ENCODE results near the gene SCAP.

SCAP gene

DNA sequence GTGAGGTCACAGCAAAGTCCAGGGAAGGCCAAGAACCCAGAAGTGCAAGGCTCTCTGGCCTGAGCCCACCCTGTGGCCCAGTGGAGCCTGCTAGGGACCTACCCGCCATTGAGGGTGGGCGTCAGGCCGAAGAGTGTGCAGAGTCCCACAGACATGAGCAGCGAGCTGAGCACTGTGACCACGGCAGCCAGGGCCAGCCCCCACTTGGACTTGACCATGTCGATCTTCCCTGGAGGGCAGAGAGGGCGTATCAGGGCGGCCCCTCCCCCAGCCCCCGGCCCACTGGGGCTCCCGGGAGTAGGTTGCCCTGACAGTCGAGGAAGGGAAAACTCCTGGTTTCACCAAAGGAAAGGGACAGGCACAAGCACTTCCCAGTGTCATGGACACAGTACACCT lies 50.4 kb downstream of the SCAP start:
- H3K9me3 ChIP-seq (ENCODE audit: low read depth, low read length) = no peaks in the 10 kb centered on the region
- no peak overlapping the region for H3K9ac ChIP-seq (ENCODE audit: insufficient read length)
- TF ChIP-seq EZH2 (IDR thresholded peaks at IDR 0.05) (no peak), POLR2AphosphoS5 (IDR thresholded peaks at IDR 0.05; ENCODE audit: borderline replicate concordance, low read depth, low read length) (no peak), FOXP2 (optimal IDR thresholded peaks at IDR 0.05; ENCODE audit: control extremely low read depth, extremely low read length, insufficient read depth) (no peak)
- H3K4me3 ChIP-seq = no peak overlapping the region
- no peak for DNase-seq (ENCODE audit: low read depth, low spot score)
- no peaks in the 10 kb centered on the region; the same call in 1 of the 2 replicates for H3K36me3 ChIP-seq (ENCODE audit: insufficient read depth, low read length)
- H3K27ac ChIP-seq = no peak overlapping the region

GRCh38 chr3:47424434-47425382 lies 51.0 kb downstream of the SCAP start:
- TF ChIP-seq POLR2AphosphoS5 (IDR thresholded peaks at IDR 0.05; ENCODE audit: borderline replicate concordance, low read depth, low read length) = no peak
- TF ChIP-seq EZH2 (IDR thresholded peaks at IDR 0.05) = no peak
- TF ChIP-seq FOXP2 (optimal IDR thresholded peaks at IDR 0.05; ENCODE audit: control extremely low read depth, extremely low read length, insufficient read depth) = no peak
- no peak overlapping the region for H3K27ac ChIP-seq
- no peaks in the 10 kb centered on the region for H3K9me3 ChIP-seq (ENCODE audit: low read depth, low read length)
- no peak for DNase-seq (ENCODE audit: low read depth, low spot score)
- no peak overlapping the region for H3K4me3 ChIP-seq
- no peak overlapping the region for H3K9ac ChIP-seq (ENCODE audit: insufficient read length)
- H3K36me3 ChIP-seq (ENCODE audit: insufficient read depth, low read length) = no peaks in the 10 kb centered on the region; the same call in 1 of the 2 replicates

GRCh38 chr3:47423548-47424145 lies 52.1 kb downstream of the SCAP start:
- H3K36me3 ChIP-seq (ENCODE audit: insufficient read depth, low read length) = no peaks in the 10 kb centered on the region; the same call in 1 of the 2 replicates
- H3K27ac ChIP-seq = no peak overlapping the region

GRCh38 chr3:47422743-47423142 lies 53.0 kb downstream of the SCAP start:
- Histone ChIP-seq H3K27ac (no peak overlapping the region), H3K9ac (ENCODE audit: insufficient read length) (no peak overlapping the region), H3K9me3 (ENCODE audit: low read depth, low read length) (no peaks in the 10 kb centered on the region), H3K36me3 (ENCODE audit: insufficient read depth, low read length) (no peaks in the 10 kb centered on the region; the same call in 1 of the 2 replicates), H3K4me3 (no peak overlapping the region)
- no peak for TF ChIP-seq POLR2AphosphoS5 (IDR thresholded peaks at IDR 0.05; ENCODE audit: borderline replicate concordance, low read depth, low read length)
- TF ChIP-seq FOXP2 (optimal IDR thresholded peaks at IDR 0.05; ENCODE audit: control extremely low read depth, extremely low read length, insufficient read depth) = no peak
- TF ChIP-seq EZH2 (IDR thresholded peaks at IDR 0.05) = no peak
- DNase-seq (ENCODE audit: low read depth, low spot score) = no peak

More at GRCh38 chr3:47423548-47424145, 52.1 kb downstream of the SCAP start:
- TF ChIP-seq EZH2 (IDR thresholded peaks at IDR 0.05) (no peak), POLR2AphosphoS5 (IDR thresholded peaks at IDR 0.05; ENCODE audit: borderline replicate concordance, low read depth, low read length) (no peak), FOXP2 (optimal IDR thresholded peaks at IDR 0.05; ENCODE audit: control extremely low read depth, extremely low read length, insufficient read depth) (no peak)
- Histone ChIP-seq H3K9me3 (ENCODE audit: low read depth, low read length) (no peaks in the 10 kb centered on the region), H3K9ac (ENCODE audit: insufficient read length) (no peak overlapping the region), H3K4me3 (no peak overlapping the region)
- no peak for DNase-seq (ENCODE audit: low read depth, low spot score)

- DNase-seq (ENCODE audit: low read depth, low spot score) = no peak
Measured at GRCh38 chr3:47421741-47422649, 53.7 kb downstream of the SCAP start.

DNA sequence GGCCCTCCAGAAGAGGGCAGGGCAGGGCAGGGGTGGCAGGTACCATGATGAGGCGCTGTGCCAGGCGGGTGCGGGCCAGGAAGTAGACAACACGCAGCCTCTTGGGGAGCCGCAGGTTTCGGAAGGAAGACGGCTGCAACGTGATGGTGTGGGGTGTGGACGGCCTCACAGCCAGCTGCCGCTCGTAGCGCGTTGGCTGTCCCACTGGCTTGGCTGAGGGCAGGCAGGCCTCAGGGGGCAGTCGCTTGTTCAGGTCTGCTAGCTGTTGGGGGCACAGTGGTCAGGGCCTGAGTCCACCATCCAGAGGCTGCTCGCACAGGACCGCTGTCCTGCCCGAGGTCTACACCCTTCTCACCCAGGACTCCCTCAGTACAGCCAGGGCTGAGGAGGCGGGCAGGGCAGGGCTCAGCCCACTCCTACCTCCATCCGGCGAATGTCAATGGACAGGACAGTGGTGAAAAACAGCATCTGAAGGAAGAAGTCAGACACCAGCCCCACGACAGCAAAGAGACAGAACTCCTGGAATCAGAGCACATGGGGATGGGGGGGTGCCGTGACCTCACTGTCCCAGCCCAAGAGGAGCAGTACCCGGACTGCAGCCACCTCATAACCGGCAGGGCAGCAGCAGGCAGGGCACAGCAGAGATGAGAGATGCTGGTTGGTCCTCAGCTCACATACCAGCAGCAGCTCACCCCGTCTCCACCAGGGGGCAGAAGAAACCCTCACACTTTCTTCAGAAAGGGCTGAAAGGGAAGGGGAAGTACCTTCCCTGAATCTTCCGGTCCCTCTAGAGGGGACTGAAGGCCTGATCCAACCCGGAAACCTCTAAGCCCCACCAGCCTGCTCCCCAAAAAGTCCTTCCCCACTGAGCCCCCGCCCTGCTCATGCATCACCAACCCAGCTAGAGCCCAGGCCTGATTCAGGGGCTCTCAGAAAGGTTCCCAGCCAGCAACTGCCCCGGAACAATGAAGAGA lies 54.9 kb downstream of the SCAP start:
- Histone ChIP-seq H3K9ac (ENCODE audit: insufficient read length) (no peak overlapping the region), H3K9me3 (ENCODE audit: low read depth, low read length) (no peaks in the 10 kb centered on the region), H3K27ac (peak overlapping the region; percentile 70), H3K4me3 (no peak overlapping the region), H3K36me3 (ENCODE audit: insufficient read depth, low read length) (no peaks in the 10 kb centered on the region)
- TF ChIP-seq FOXP2 (optimal IDR thresholded peaks at IDR 0.05; ENCODE audit: control extremely low read depth, extremely low read length, insufficient read depth) (no peak), POLR2AphosphoS5 (IDR thresholded peaks at IDR 0.05; ENCODE audit: borderline replicate concordance, low read depth, low read length) (no peak), EZH2 (IDR thresholded peaks at IDR 0.05) (no peak)
- peak; percentile 34 for DNase-seq (ENCODE audit: low read depth, low spot score)

More at GRCh38 chr3:47421741-47422649, 53.7 kb downstream of the SCAP start:
- TF ChIP-seq FOXP2 (optimal IDR thresholded peaks at IDR 0.05; ENCODE audit: control extremely low read depth, extremely low read length, insufficient read depth) (no peak), EZH2 (IDR thresholded peaks at IDR 0.05) (no peak), POLR2AphosphoS5 (IDR thresholded peaks at IDR 0.05; ENCODE audit: borderline replicate concordance, low read depth, low read length) (no peak)
- H3K27ac ChIP-seq = peak overlapping the region; percentile 70
- H3K9ac ChIP-seq (ENCODE audit: insufficient read length) = no peak overlapping the region
- no peaks in the 10 kb centered on the region for H3K9me3 ChIP-seq (ENCODE audit: low read depth, low read length)
- no peak overlapping the region for H3K4me3 ChIP-seq
- H3K36me3 ChIP-seq (ENCODE audit: insufficient read depth, low read length) = no peaks in the 10 kb centered on the region; the same call in 1 of the 2 replicates

DNA sequence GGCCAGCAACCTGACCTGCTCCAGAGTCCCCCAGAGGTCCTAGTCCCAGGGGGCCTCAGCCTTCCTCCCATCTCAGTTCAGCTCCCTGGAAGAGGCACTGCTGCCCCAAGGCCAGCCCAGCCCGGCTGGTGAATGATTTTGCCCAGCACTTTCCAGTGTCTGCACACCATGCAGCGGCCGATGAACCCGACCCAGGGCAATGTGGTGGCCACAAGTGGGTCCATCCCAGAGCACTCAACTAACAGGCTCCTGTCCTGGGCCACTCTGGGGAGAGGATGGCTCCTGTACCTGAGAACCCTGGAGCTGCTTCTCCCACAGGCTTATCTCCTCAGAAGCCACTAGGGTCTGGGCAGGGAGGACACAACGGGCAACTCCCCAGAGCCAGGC lies 55.7 kb downstream of the SCAP start:
- Histone ChIP-seq H3K27ac (no peak overlapping the region), H3K36me3 (ENCODE audit: insufficient read depth, low read length) (no peaks in the 10 kb centered on the region), H3K9ac (ENCODE audit: insufficient read length) (no peak overlapping the region), H3K4me3 (no peak overlapping the region), H3K9me3 (ENCODE audit: low read depth, low read length) (no peaks in the 10 kb centered on the region)
- no peak for DNase-seq (ENCODE audit: low read depth, low spot score)
- TF ChIP-seq EZH2 (IDR thresholded peaks at IDR 0.05) (no peak), FOXP2 (optimal IDR thresholded peaks at IDR 0.05; ENCODE audit: control extremely low read depth, extremely low read length, insufficient read depth) (no peak)

Measured in SK-N-MC (cell line).